MM.1S (cell line): ENCODE results near the gene UCP2.

Source experiments
- DNase-seq: peaks from one replicate; pipeline ENCODE4 v3.0.0-alpha.2; 2015
- H2AFZ ChIP-seq: fragments of 300-600 bp; sonication (generic); 2 replicates; pipeline ENCODE4 v1.6.0; 2016; ENCODE audit warnings: antibody characterized with exemption, low read length
- H3F3A ChIP-seq: fragments of 300-600 bp; sonication (generic); 2 replicates; pipeline ENCODE4 v1.6.1; 2016; ENCODE audit warnings: mild to moderate bottlenecking, antibody characterized with exemption, low read length, moderate library complexity, mixed read lengths; ENCODE audit not compliant: insufficient read depth
- H3K27ac ChIP-seq: fragments of 300-600 bp; sonication (generic); 2 replicates; pipeline ENCODE4 v1.5.1; 2016; ENCODE audit warnings: mild to moderate bottlenecking, low read length
- H3K27me3 ChIP-seq: fragments of 300-600 bp; sonication (generic); replicated peaks from 2 replicates; pipeline ENCODE4 v1.6.0; 2016; ENCODE audit warnings: low read length; ENCODE audit not compliant: insufficient read depth
- H3K36me3 ChIP-seq: fragments of 300-600 bp; sonication (generic); replicated peaks from 2 replicates; pipeline ENCODE4 v1.6.1; 2016; ENCODE audit warnings: mild to moderate bottlenecking, low read length, mixed read lengths; ENCODE audit not compliant: insufficient read depth
- H3K4me1 ChIP-seq: fragments of 300-600 bp; sonication (generic); 2 replicates; pipeline ENCODE4 v1.6.1; 2016; ENCODE audit warnings: low read length, mixed read lengths
- H3K4me2 ChIP-seq: fragments of 300-600 bp; sonication (generic); 2 replicates; pipeline ENCODE4 v1.6.0; 2016; ENCODE audit warnings: low read depth, low read length
- H3K4me3 ChIP-seq: fragments of 300-600 bp; sonication (generic); 2 replicates; pipeline ENCODE4 v1.5.1; 2016; ENCODE audit warnings: low read length, mixed read lengths
- H3K79me2 ChIP-seq: fragments of 300-600 bp; sonication (generic); 2 replicates; pipeline ENCODE4 v1.6.1; 2016; ENCODE audit warnings: mixed run types, low read length, mixed read lengths
- H3K9ac ChIP-seq: fragments of 300-600 bp; sonication (generic); 2 replicates; pipeline ENCODE4 v1.6.1; 2016; ENCODE audit warnings: low read length, mixed read lengths
- H3K9me2 ChIP-seq: fragments of 300-600 bp; sonication (generic); replicated peaks from 2 replicates; pipeline ENCODE4 v1.6.1; 2016; ENCODE audit warnings: mild to moderate bottlenecking, low read length, mixed read lengths; ENCODE audit not compliant: insufficient read depth
- H3K9me3 ChIP-seq: fragments of 300-600 bp; sonication (generic); replicated peaks from 2 replicates; pipeline ENCODE4 v1.6.1; 2016; ENCODE audit warnings: mild to moderate bottlenecking, low read length, mixed read lengths; ENCODE audit not compliant: insufficient read depth
- H4K20me1 ChIP-seq: fragments of 300-600 bp; sonication (generic); 2 replicates; pipeline ENCODE4 v1.6.1; 2016; ENCODE audit warnings: mild to moderate bottlenecking, low read length, moderate library complexity, mixed read lengths; ENCODE audit not compliant: insufficient read depth
- EZH2 ChIP-seq: fragments of 300-600 bp; sonication (generic); optimal IDR thresholded peaks from 2 replicates; pipeline ENCODE3; 2017; ENCODE audit warnings: low read depth, mild to moderate bottlenecking, antibody characterized with exemption, low read length, mixed read lengths
- EZH2phosphoT487 ChIP-seq: fragments of 300-600 bp; sonication (generic); IDR thresholded peaks from 2 replicates; pipeline ENCODE4 v1.6.1; 2018; ENCODE audit warnings: antibody characterized with exemption, low read length
- TF ChIP-seq, protein P1 (sequence below): fragments of 300-600 bp; sonication (generic); IDR thresholded peaks from 2 replicates; pipeline ENCODE4 v1.5.1; 2016; ENCODE audit warnings: antibody characterized with exemption, low read length, mixed read lengths

The UCP2 gene

DNA sequence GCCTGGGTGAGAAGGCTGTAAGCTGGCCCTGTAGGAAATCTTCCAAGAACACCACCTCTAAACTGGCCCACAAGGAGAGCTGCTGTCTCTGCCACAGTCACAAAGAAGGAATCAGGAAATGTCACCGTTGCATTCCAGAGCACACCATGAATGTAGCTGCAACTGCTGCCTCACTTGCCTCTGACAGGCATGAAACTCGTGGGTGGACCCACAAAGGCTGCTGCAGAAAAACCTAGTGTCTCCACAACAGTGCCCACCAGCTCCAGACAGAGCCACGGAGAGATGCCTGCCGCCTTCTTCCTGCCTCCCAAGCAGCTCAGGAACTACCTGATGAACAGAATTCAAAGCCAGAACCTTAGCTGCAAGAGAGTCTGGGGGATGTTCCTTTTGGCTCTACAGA, 21.3 kb downstream of the UCP2 start:
- no peak overlapping the region for H3K4me2 ChIP-seq
- H3K4me3 ChIP-seq = no peak overlapping the region
- H3K36me3 ChIP-seq = no peaks in the 10 kb centered on the region
- no peaks in the 10 kb centered on the region for H3K79me2 ChIP-seq
- H3K4me1 ChIP-seq = peaks cover 6% of the 10 kb centered on the region; the same call in 1 of the 2 replicates
- H3K9me3 ChIP-seq = no peaks in the 10 kb centered on the region
- H3K27ac ChIP-seq = no peak overlapping the region
- H3K9ac ChIP-seq = no peak overlapping the region
- H4K20me1 ChIP-seq = no peaks in the 10 kb centered on the region
- no peaks in the 10 kb centered on the region for H3F3A ChIP-seq
- DNase-seq = no peak
- no peak overlapping the region for H2AFZ ChIP-seq
- TF ChIP-seq EZH2 = no peak
- TF ChIP-seq, protein P1, sequence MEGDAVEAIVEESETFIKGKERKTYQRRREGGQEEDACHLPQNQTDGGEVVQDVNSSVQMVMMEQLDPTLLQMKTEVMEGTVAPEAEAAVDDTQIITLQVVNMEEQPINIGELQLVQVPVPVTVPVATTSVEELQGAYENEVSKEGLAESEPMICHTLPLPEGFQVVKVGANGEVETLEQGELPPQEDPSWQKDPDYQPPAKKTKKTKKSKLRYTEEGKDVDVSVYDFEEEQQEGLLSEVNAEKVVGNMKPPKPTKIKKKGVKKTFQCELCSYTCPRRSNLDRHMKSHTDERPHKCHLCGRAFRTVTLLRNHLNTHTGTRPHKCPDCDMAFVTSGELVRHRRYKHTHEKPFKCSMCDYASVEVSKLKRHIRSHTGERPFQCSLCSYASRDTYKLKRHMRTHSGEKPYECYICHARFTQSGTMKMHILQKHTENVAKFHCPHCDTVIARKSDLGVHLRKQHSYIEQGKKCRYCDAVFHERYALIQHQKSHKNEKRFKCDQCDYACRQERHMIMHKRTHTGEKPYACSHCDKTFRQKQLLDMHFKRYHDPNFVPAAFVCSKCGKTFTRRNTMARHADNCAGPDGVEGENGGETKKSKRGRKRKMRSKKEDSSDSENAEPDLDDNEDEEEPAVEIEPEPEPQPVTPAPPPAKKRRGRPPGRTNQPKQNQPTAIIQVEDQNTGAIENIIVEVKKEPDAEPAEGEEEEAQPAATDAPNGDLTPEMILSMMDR = no peak
- TF ChIP-seq EZH2phosphoT487 = no peak
- no peaks in the 10 kb centered on the region; the same call in 1 of the 2 replicates for H3K27me3 ChIP-seq
- no peaks in the 10 kb centered on the region for H3K9me2 ChIP-seq

DNA sequence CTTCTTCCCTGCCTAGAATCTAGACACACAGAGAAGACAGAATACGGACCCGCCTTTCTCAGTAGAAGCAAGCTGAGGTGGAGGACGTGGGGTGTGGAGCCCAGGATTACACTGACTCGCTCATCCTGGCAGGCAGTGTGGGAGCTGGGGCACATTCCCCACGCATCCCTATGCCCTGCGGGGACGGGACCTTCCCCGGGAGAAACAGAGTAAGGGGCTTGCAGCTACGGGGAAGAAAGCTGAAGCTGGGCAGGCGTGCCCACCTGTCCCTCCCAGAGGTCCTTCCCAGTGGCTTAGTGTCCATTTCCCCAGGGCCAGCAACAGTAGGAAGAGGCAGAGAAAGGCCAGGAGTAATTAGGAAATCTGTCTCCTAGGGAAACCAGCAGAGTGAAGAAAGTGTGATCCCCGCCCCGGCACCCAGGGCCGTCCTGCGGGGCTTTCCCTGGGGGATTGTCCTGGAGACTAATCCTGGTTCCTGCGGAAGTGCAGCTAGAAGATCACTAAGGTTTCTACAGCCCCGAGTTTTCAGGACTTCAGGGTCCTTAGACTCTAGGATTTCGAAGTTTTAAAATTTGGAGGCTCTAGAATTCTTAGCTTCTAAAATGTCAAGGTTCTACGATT, 24.0 kb downstream of the UCP2 start:
- Histone ChIP-seq H3K9me2 (no peaks in the 10 kb centered on the region), H3K9ac (no peak overlapping the region), H3K27me3 (no peaks in the 10 kb centered on the region; the same call in 1 of the 2 replicates), H3K4me1 (peaks cover under 1% of the 10 kb centered on the region; the same call in 1 of the 2 replicates), H3K9me3 (no peaks in the 10 kb centered on the region), H3K27ac (no peak overlapping the region), H3F3A (no peaks in the 10 kb centered on the region), H3K4me3 (no peak overlapping the region), H2AFZ (no peak overlapping the region), H3K4me2 (no peak overlapping the region), H3K36me3 (no peaks in the 10 kb centered on the region), H3K79me2 (no peaks in the 10 kb centered on the region), H4K20me1 (no peaks in the 10 kb centered on the region)
- DNase-seq = no peak
- TF ChIP-seq EZH2 = no peak
- TF ChIP-seq EZH2phosphoT487 = no peak
- TF ChIP-seq, protein P1 = no peak

DNA sequence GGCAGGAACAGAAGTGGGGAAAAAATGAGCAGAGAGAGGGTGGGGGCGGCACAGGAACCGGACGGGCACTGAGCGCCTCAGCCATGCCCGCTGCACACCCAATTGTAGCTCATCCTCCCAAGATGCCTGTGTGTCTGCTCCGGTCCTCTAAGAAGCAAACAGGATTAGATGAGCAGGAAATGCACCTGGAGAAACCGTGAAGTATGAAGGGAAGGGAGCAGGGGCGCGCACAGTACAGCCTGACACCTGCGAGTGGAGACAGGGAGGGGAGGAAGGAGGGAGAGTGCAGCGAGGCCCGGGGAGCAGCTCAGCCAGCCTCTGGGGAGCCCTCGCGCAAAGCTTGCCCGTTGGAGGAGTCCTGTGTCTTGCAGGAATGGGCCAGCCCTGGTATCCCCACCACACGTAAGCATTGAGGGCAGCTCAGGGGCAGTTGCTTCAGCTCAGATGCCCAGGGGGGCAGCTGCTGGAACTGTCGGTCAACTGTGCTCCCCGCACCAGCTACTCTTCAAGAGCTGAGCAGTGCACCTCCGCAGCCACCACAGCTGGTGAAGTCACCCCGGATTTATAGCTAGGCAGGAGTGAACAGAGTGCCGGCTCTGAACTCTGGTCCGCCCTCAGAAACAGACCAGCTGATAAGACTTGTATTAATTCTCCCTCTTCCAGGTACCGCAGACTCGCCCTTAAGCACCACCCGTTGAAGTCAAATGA, 24.8 kb downstream of the UCP2 start:
- Histone ChIP-seq H3K9me3 (no peaks in the 10 kb centered on the region), H3K27me3 (no peaks in the 10 kb centered on the region; the same call in 1 of the 2 replicates), H3K9me2 (no peaks in the 10 kb centered on the region), H3F3A (no peaks in the 10 kb centered on the region), H4K20me1 (no peaks in the 10 kb centered on the region), H3K27ac (no peak overlapping the region), H2AFZ (no peak overlapping the region), H3K36me3 (no peaks in the 10 kb centered on the region), H3K4me3 (no peak overlapping the region), H3K9ac (no peak overlapping the region), H3K4me1 (no peaks in the 10 kb centered on the region), H3K4me2 (no peak overlapping the region), H3K79me2 (no peaks in the 10 kb centered on the region)
- TF ChIP-seq EZH2 = no peak
- TF ChIP-seq EZH2phosphoT487 = no peak
- TF ChIP-seq, protein P1 = no peak
- no peak for DNase-seq
